Effector memory CD4-positive, alpha-beta T cell (primary cell): ENCODE results near the gene KMT2B.

Experiments
- DNase-seq, 3 donors: peaks; one replicate each; pipeline ENCODE4 v3.0.0-alpha.2; 2020
- H3K27ac ChIP-seq: 2 replicates; pipeline ENCODE4 v1.7.0; 2013; ENCODE audit warnings: mild to moderate bottlenecking, low read length, moderate library complexity; ENCODE audit not compliant: insufficient read depth, poor library complexity, severe bottlenecking
- H3K27me3 ChIP-seq: replicated peaks from 2 replicates; pipeline ENCODE4 v1.7.0; 2013; ENCODE audit warnings: mild to moderate bottlenecking, low read length; ENCODE audit not compliant: insufficient read depth, control insufficient read depth, poor library complexity, severe bottlenecking
- H3K36me3 ChIP-seq: 2 replicates; pipeline ENCODE4 v1.7.0; 2013; ENCODE audit warnings: mild to moderate bottlenecking, low read length, moderate library complexity; ENCODE audit not compliant: control insufficient read depth, insufficient read depth
- H3K4me1 ChIP-seq: 2 replicates; pipeline ENCODE4 v1.7.0; 2013; ENCODE audit warnings: low read length, mild to moderate bottlenecking; ENCODE audit not compliant: control insufficient read depth, insufficient read depth, poor library complexity, severe bottlenecking
- H3K4me3 ChIP-seq: 2 replicates; pipeline ENCODE4 v1.7.0; 2013; ENCODE audit warnings: low read length, low read depth, mild to moderate bottlenecking; ENCODE audit not compliant: insufficient read depth, poor library complexity, severe bottlenecking
- H3K9me3 ChIP-seq: 2 replicates; pipeline ENCODE4 v1.7.0; 2013; ENCODE audit warnings: mild to moderate bottlenecking, low read length, moderate library complexity; ENCODE audit not compliant: control insufficient read depth

Gene KMT2B

DNA sequence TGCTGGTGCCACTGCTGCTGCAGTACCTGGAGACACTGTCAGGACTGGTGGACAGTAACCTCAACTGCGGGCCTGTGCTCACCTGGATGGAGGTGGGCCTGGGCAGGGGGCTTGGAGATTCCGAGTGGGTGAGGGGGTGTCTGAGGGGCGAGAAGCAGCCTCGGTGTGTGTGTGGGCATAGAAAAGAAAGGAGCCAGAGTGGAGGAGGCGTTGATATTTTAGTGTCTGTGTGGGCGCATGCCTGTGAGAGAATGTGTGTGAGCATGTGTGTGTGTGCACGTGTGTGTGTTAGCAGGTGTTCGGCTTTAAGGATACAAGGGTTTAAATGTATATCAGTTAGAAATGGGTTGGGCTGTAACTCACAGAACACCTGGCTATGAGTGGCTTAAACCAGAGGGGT, 61.2 kb downstream of the KMT2B start:
- H3K4me1 ChIP-seq: peaks cover 17% of the 10 kb centered on the region
- DNase-seq: no peak

DNA sequence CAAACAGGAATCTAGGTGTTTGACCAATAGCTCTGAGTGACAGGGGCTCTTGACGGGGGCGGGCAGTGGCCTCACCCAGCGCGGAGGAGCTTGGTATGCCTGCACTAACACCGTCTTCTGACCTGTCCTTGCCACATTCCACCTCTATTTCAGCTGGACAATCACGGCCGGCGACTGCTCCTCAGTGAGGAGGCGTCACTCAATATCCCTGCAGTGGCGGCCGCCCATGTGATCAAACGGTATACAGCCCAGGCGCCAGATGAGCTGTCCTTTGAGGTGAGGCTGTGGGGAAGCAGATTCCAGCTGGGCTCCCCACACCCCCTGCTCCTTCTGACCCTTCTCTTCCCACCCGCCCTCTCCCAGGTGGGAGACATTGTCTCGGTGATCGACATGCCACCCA, 62.3 kb downstream of the KMT2B start:
- no peak overlapping the region for H3K4me3 ChIP-seq
- no peak overlapping the region for H3K27ac ChIP-seq
- peaks cover 8% of the 10 kb centered on the region for H3K4me1 ChIP-seq

More for the DNA sequence above, 61.2 kb downstream of the KMT2B start:
- Histone ChIP-seq H3K36me3 (peaks cover 5% of the 10 kb centered on the region), H3K27ac (no peak overlapping the region), H3K27me3 (no peaks in the 10 kb centered on the region), H3K9me3 (no peaks in the 10 kb centered on the region), H3K4me3 (no peak overlapping the region)

DNA sequence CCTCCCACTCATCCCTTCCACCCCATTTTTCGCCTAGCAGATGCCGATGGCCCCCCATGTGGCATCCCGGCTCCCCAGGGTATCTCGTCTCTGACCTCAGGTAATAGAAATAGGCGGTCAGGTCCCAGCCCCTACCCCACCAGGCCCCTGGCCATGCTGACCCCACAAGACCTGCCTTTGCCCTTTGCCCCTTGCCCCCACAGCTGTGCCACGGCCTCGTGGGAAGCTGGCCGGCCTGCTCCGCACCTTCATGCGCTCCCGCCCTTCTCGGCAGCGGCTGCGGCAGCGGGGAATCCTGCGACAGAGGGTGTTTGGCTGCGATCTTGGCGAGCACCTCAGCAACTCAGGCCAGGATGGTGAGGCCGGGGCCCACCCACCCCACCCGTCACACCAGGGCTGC, 62.9 kb downstream of the KMT2B start:
- no peaks in the 10 kb centered on the region for H3K27me3 ChIP-seq
- peaks cover 5% of the 10 kb centered on the region for H3K36me3 ChIP-seq
- peaks cover 7% of the 10 kb centered on the region for H3K4me1 ChIP-seq

More for the DNA sequence above, 62.3 kb downstream of the KMT2B start:
- peaks cover 5% of the 10 kb centered on the region for H3K36me3 ChIP-seq
- no peak for DNase-seq
- no peaks in the 10 kb centered on the region for H3K27me3 ChIP-seq
- no peaks in the 10 kb centered on the region for H3K9me3 ChIP-seq

DNA sequence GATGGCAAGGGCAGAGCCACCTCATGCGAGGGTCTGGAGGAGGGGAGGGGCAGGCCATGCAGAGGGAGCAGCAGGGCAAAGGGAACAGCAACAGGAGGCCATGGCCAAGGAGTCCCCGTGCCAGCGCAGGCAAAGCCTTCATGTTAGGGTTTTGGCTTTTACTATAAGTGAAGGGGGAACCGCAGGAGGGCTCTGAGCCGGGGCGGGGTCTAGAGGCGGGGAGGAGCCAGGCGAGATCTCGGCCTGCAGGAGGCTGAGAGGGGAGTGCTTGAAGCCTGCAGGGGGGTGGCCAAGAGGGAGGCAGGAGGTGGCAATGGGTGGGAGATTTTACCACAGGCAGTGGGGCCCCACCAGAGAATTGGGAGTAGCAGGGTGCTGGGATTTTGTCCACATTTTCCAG, 63.8 kb downstream of the KMT2B start:
- no peak for DNase-seq
- H3K36me3 ChIP-seq: peaks cover 5% of the 10 kb centered on the region
- no peak overlapping the region for H3K4me3 ChIP-seq
- H3K27me3 ChIP-seq: no peaks in the 10 kb centered on the region
- no peak overlapping the region for H3K27ac ChIP-seq
- no peaks in the 10 kb centered on the region for H3K4me1 ChIP-seq
- H3K9me3 ChIP-seq: no peaks in the 10 kb centered on the region

More for the DNA sequence above, 62.9 kb downstream of the KMT2B start:
- no peak for DNase-seq
- no peaks in the 10 kb centered on the region for H3K9me3 ChIP-seq
- H3K4me3 ChIP-seq: no peak overlapping the region
- H3K27ac ChIP-seq: no peak overlapping the region

DNA sequence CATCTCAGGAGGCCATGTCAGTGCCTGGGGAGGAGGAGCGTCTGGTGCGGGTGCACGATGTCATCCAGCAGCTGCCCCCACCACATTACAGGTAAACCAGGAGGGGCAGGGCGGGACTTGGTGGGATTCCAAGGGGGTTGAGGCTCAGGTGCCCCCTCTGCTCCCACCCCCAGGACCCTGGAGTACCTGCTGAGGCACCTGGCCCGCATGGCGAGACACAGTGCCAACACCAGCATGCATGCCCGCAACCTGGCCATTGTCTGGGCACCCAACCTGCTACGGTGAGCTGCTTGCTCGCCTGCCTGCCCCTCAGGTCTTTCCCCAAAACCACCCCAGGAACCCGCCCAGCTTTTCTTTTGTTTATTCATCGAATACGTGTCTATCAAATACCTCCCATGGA, 64.8 kb downstream of the KMT2B start:
- H3K9me3 ChIP-seq: no peaks in the 10 kb centered on the region
- no peaks in the 10 kb centered on the region for H3K4me1 ChIP-seq
- no peaks in the 10 kb centered on the region for H3K27me3 ChIP-seq
- DNase-seq: no peak
- peaks cover 5% of the 10 kb centered on the region for H3K36me3 ChIP-seq
- no peak overlapping the region for H3K4me3 ChIP-seq
- H3K27ac ChIP-seq: no peak overlapping the region

DNA sequence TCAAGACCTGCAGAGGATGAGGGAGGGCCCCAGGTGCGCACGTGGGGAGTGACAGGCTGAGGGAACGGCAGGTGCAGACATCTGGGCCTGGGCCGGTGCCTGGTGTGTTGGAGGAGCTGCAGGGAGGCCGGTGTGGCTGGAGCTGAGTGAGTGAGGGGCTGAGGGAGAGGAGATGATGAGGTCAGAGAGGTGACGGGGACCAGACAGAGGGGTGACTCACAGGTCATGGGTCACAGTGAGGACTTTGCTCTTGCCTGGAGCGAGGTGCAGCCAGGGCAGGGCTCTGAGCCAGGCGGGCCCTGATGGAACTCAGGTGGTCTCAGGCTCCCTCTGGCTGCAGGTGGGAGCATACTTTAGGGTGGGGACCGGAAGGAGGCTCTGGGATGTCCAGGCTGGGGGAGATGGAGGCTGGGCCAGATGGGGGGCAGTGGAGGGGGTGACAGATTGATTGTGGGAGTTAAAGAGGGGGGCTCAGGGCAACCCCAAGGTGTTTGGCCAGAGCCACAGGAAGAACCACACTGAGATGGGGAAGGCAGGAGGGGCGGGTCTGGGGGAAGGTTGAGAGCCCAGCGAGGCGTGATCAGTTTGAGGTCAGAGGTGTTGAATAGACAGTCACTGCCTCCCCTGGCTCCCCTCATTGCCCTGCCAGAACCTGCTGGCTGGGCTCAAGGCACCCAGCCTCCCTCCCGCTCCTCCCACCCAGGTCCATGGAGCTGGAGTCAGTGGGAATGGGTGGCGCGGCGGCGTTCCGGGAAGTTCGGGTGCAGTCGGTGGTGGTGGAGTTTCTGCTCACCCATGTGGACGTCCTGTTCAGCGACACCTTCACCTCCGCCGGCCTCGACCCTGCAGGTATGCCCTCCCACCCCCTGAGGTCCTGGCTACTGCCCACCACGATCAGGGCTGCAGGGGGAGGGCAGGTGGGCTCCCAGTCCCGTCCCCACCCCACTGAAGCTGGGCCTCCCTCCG, 65.9 kb downstream of the KMT2B start:
- Histone ChIP-seq H3K27ac (no peak overlapping the region), H3K4me3 (no peak overlapping the region), H3K9me3 (no peaks in the 10 kb centered on the region), H3K27me3 (no peaks in the 10 kb centered on the region), H3K36me3 (peaks cover 5% of the 10 kb centered on the region), H3K4me1 (no peaks in the 10 kb centered on the region)
- no peak for DNase-seq

DNA sequence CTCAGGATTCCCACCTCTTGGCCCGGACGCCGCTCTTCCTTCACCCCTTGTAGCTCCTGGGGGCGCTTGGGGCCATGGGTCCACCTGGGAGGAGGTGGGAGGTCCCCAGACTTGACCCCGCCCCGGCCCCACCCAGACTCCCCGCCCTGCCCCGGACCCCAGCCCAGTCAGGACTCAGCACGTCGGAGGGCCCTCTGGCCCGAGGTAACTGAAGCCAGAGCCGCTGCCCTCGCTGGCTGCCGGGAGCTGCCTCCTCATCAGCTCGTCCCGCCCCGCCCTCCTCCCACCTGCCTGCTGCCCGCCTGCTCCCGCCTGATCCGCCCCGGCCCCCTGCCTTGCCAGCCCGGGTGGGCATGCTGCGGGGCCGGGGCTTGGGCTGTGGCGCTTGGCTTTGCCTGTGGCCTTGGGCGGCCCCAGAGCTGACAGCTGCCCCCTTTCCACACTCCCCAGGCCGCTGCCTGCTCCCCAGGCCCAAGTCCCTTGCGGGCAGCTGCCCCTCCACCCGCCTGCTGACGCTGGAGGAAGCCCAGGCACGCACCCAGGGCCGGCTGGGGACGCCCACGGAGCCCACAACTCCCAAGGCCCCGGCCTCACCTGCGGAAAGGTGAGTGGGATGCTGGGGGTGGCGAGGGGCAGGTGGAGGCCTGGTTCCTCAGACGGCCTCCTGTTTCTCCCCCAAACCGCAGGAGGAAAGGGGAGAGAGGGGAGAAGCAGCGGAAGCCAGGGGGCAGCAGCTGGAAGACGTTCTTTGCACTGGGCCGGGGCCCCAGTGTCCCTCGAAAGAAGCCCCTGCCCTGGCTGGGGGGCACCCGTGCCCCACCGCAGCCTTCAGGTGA, 66.9 kb downstream of the KMT2B start:
- DNase-seq: no peak
- peaks cover 5% of the 10 kb centered on the region for H3K36me3 ChIP-seq

DNA sequence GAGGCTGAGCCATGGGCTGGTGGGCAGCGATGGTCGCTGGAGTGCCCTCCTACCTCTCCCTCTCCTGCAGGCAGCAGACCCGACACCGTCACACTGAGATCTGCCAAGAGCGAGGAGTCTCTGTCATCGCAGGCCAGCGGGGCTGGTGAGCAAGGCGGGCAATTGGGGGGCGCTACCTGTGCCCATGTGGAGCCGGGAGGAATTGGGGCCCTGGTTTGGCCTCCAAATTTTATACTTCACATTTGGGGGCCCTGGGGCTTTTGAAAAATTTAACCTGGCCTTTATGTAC, 67.5 kb downstream of the KMT2B start:
- Histone ChIP-seq H3K27ac (no peak overlapping the region), H3K4me3 (no peak overlapping the region), H3K9me3 (no peaks in the 10 kb centered on the region), H3K27me3 (no peaks in the 10 kb centered on the region), H3K36me3 (peaks cover 5% of the 10 kb centered on the region), H3K4me1 (no peaks in the 10 kb centered on the region)
- DNase-seq: no peak

More for the DNA sequence above, 66.9 kb downstream of the KMT2B start:
- Histone ChIP-seq H3K4me3 (no peak overlapping the region), H3K27ac (no peak overlapping the region), H3K4me1 (no peaks in the 10 kb centered on the region), H3K27me3 (no peaks in the 10 kb centered on the region), H3K9me3 (no peaks in the 10 kb centered on the region)

DNA sequence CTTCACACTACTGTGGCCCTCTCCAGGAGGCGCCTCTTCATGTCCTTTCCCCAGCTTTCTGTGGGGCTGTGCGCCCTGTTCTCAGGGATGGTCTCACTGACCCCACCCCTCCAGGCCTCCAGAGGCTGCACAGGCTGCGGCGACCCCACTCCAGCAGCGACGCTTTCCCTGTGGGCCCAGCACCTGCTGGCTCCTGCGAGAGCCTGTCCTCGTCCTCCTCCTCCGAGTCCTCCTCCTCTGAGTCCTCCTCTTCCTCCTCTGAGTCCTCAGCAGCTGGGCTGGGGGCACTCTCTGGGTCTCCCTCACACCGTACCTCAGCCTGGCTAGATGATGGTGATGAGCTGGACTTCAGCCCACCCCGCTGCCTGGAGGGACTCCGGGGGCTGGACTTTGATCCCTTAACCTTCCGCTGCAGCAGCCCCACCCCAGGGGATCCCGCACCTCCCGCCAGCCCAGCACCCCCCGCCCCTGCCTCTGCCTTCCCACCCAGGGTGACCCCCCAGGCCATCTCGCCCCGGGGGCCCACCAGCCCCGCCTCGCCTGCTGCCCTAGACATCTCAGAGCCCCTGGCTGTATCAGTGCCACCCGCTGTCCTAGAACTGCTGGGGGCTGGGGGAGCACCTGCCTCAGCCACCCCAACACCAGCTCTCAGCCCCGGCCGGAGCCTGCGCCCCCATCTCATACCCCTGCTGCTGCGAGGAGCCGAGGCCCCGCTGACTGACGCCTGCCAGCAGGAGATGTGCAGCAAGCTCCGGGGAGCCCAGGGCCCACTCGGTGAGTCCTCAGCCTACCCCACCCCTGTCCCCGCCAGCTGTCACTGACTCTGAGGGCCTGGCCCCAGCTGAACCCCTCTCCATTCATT, 68.7 kb downstream of the KMT2B start:
- H3K27me3 ChIP-seq: no peaks in the 10 kb centered on the region
- H3K9me3 ChIP-seq: no peaks in the 10 kb centered on the region
- H3K4me3 ChIP-seq: no peak overlapping the region
- H3K4me1 ChIP-seq: no peaks in the 10 kb centered on the region
- no peak overlapping the region for H3K27ac ChIP-seq
- peaks cover 5% of the 10 kb centered on the region for H3K36me3 ChIP-seq
- DNase-seq: no peak
